DOHH2 (cell line): ENCODE data around the gene SPTAN1.

Experiments
- EZH2phosphoT487 ChIP-seq: fragments of 200-600 bp; sonication (generic); IDR thresholded peaks from 2 replicates; pipeline ENCODE4 v1.6.1; 2017; ENCODE audit warnings: borderline replicate concordance, mild to moderate bottlenecking, antibody characterized with exemption, low read length, moderate library complexity, mixed read lengths
- TF ChIP-seq, protein P1 (sequence below): fragments of 200-600 bp; sonication (generic); IDR thresholded peaks from one replicate; pipeline ENCODE4 v1.5.1; 2014; ENCODE audit warnings: antibody characterized with exemption, mild to moderate bottlenecking, low read depth, low read length; ENCODE audit not compliant: poor library complexity, severe bottlenecking

GRCh38 chr9:128632486-128632885 lies 80.1 kb downstream of the SPTAN1 start:
- TF ChIP-seq, protein P1, sequence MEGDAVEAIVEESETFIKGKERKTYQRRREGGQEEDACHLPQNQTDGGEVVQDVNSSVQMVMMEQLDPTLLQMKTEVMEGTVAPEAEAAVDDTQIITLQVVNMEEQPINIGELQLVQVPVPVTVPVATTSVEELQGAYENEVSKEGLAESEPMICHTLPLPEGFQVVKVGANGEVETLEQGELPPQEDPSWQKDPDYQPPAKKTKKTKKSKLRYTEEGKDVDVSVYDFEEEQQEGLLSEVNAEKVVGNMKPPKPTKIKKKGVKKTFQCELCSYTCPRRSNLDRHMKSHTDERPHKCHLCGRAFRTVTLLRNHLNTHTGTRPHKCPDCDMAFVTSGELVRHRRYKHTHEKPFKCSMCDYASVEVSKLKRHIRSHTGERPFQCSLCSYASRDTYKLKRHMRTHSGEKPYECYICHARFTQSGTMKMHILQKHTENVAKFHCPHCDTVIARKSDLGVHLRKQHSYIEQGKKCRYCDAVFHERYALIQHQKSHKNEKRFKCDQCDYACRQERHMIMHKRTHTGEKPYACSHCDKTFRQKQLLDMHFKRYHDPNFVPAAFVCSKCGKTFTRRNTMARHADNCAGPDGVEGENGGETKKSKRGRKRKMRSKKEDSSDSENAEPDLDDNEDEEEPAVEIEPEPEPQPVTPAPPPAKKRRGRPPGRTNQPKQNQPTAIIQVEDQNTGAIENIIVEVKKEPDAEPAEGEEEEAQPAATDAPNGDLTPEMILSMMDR = no peak
- no peak for TF ChIP-seq EZH2phosphoT487
